Neural cell (in vitro differentiated cells): ENCODE measurements around the gene SYNRG. TPM values are rescaled to one million over a fixed set of nuclear protein-coding genes. Genes with fewer than 3 reads are reported as not detected.

Experiments
- H2AFZ ChIP-seq: fragments of 200-600, 300-800 bp; sonication (generic), shearing (Covaris generic); 2 replicates; pipeline ENCODE4 v1.6.0; 2014; ENCODE audit warnings: low read depth, mild to moderate bottlenecking, antibody characterized with exemption, low read length, moderate library complexity
- H3F3A ChIP-seq: fragments of 200-600 bp; shearing (Covaris generic); 2 replicates; pipeline ENCODE4 v1.6.1; 2016; ENCODE audit warnings: mild to moderate bottlenecking, moderate library complexity, mixed read lengths, antibody characterized with exemption, low read length; ENCODE audit not compliant: insufficient read depth, poor library complexity, severe bottlenecking
- H3K27ac ChIP-seq: fragments of 200-600, 300-800 bp; sonication (generic), shearing (Covaris generic); 2 replicates; pipeline ENCODE4 v1.5.1; 2014; ENCODE audit warnings: mild to moderate bottlenecking, low read length, moderate library complexity
- H3K27me3 ChIP-seq: fragments of 300-800, 200-600 bp; sonication (generic), shearing (Covaris generic); 2 replicates; pipeline ENCODE4 v1.6.0; 2014; ENCODE audit warnings: mild to moderate bottlenecking, low read depth, low read length, moderate library complexity; ENCODE audit not compliant: insufficient read depth
- H3K36me3 ChIP-seq: fragments of 300-800, 200-600 bp; sonication (generic), shearing (Covaris generic); 2 replicates; pipeline ENCODE4 v1.5.1; 2014; ENCODE audit warnings: mild to moderate bottlenecking, antibody characterized with exemption, low read length, moderate library complexity; ENCODE audit not compliant: insufficient read depth
- H3K4me2 ChIP-seq: fragments of 300-800, 200-600 bp; sonication (generic), shearing (Covaris generic); 2 replicates; pipeline ENCODE4 v1.6.0; 2014; ENCODE audit warnings: mild to moderate bottlenecking, low read length
- H3K4me3 ChIP-seq: fragments of 300-800, 200-600 bp; sonication (generic), shearing (Covaris generic); 2 replicates; pipeline ENCODE4 v1.5.1; 2014; ENCODE audit warnings: mild to moderate bottlenecking, low read length, moderate library complexity
- H3K79me2 ChIP-seq: fragments of 200-600 bp; shearing (Covaris generic); replicated peaks from 2 replicates; pipeline ENCODE4 v1.6.0; 2014; ENCODE audit warnings: mild to moderate bottlenecking, low read length, moderate library complexity; ENCODE audit not compliant: insufficient read depth
- H3K9ac ChIP-seq: fragments of 300-800, 200-600 bp; sonication (generic), shearing (Covaris generic); 2 replicates; pipeline ENCODE4 v1.6.1; 2016; ENCODE audit warnings: mild to moderate bottlenecking, low read length, mixed read lengths
- H3K9me2 ChIP-seq: fragments of 200-600 bp; shearing (Covaris generic); 2 replicates; pipeline ENCODE4 v1.6.1; 2016; ENCODE audit warnings: mild to moderate bottlenecking, low read length, mixed read lengths; ENCODE audit not compliant: insufficient read depth
- H3K9me3 ChIP-seq: fragments of 200-600, 300-800 bp; sonication (generic), shearing (Covaris generic); 2 replicates; pipeline ENCODE4 v1.6.1; 2016; ENCODE audit warnings: mild to moderate bottlenecking, mixed run types, low read length, moderate library complexity, mixed read lengths
- H4K20me1 ChIP-seq: fragments of 200-600 bp; shearing (Covaris generic); 2 replicates; pipeline ENCODE4 v1.6.1; 2016; ENCODE audit warnings: mild to moderate bottlenecking, mixed run types; ENCODE audit not compliant: insufficient read depth
- CTCF ChIP-seq: fragments of 450-650 bp; IDR thresholded peaks from 2 replicates; pipeline ENCODE4 v1.5.1; 2014; ENCODE audit warnings: antibody characterized with exemption, mild to moderate bottlenecking, moderate library complexity; ENCODE audit not compliant: poor library complexity, severe bottlenecking
- EP300 ChIP-seq: fragments of 450-650 bp; conservative IDR thresholded peaks from 2 replicates; pipeline ENCODE4 v1.6.1; 2014; ENCODE audit warnings: antibody characterized with exemption, mild to moderate bottlenecking, moderate library complexity; ENCODE audit not compliant: poor library complexity, severe bottlenecking
- EZH2 ChIP-seq: fragments of 200-600, 300-800 bp; shearing (Covaris generic), sonication (generic); IDR thresholded peaks from 2 replicates; pipeline ENCODE4 v1.6.1; 2014; ENCODE audit warnings: antibody characterized with exemption, low read length, borderline replicate concordance, mild to moderate bottlenecking; ENCODE audit not compliant: insufficient read depth, poor library complexity, severe bottlenecking
- MXI1 ChIP-seq: fragments of 450-650 bp; conservative IDR thresholded peaks from 2 replicates; pipeline ENCODE4 v1.6.1; 2014; ENCODE audit warnings: antibody characterized with exemption, mild to moderate bottlenecking; ENCODE audit not compliant: poor library complexity, severe bottlenecking
- POLR2AphosphoS5 ChIP-seq: IDR thresholded peaks from 2 replicates; pipeline ENCODE4 v1.6.1; 2012
- RAD21 ChIP-seq: fragments of 450-650 bp; conservative IDR thresholded peaks from 2 replicates; pipeline ENCODE4 v1.6.1; 2014; ENCODE audit warnings: antibody characterized with exemption, mild to moderate bottlenecking, moderate library complexity
- REST ChIP-seq: IDR thresholded peaks from 2 replicates; pipeline ENCODE4 v1.6.1; 2012; ENCODE audit warnings: borderline replicate concordance
- SMC3 ChIP-seq: fragments of 450-650 bp; conservative IDR thresholded peaks from 2 replicates; pipeline ENCODE4 v1.6.1; 2014; ENCODE audit warnings: antibody characterized with exemption, mild to moderate bottlenecking, moderate library complexity; ENCODE audit not compliant: poor library complexity
- TAF1 ChIP-seq: IDR thresholded peaks from 2 replicates; pipeline ENCODE4 v1.6.1; 2012; ENCODE audit warnings: low read depth
- polyA plus RNA-seq: library from polyadenylated mRNA; depleted of rRNA; stranded (reverse); fragments of >200 nt; gene quantifications from 2 replicates; pipeline ENCODE4 v1.2.3, GENCODE V29; 2014

Gene SYNRG
- polyA plus RNA-seq, 1 donor from 2014 or later, result 16.1 TPM

- peaks cover 2% of the 10 kb centered on the region for H3K79me2 ChIP-seq
Observed at GRCh38 chr17:37546302-37546701, 62.9 kb downstream of the SYNRG start.

GRCh38 chr17:37545486-37545885, 63.7 kb downstream of the SYNRG start:
- Histone ChIP-seq H4K20me1 (no peaks in the 10 kb centered on the region), H3F3A (no peaks in the 10 kb centered on the region), H3K27me3 (no peaks in the 10 kb centered on the region), H3K27ac (no peak overlapping the region), H3K4me2 (no peak overlapping the region), H3K79me2 (peaks cover 2% of the 10 kb centered on the region), H3K9me3 (no peaks in the 10 kb centered on the region), H3K36me3 (peaks cover 13% of the 10 kb centered on the region), H3K9me2 (no peaks in the 10 kb centered on the region), H3K4me3 (no peak overlapping the region), H2AFZ (no peak overlapping the region), H3K9ac (no peak overlapping the region)
- TF ChIP-seq CTCF, result no peak
- TF ChIP-seq REST, result no peak
- no peak for TF ChIP-seq SMC3
- TF ChIP-seq TAF1, result no peak
- no peak for TF ChIP-seq POLR2AphosphoS5
- no peak for TF ChIP-seq RAD21
- TF ChIP-seq MXI1, result no peak

More at GRCh38 chr17:37546302-37546701, 62.9 kb downstream of the SYNRG start:
- H3K27ac ChIP-seq, result no peak overlapping the region
- H3K4me3 ChIP-seq, result no peak overlapping the region
- no peak overlapping the region for H2AFZ ChIP-seq
- no peaks in the 10 kb centered on the region for H3F3A ChIP-seq
- peaks cover 13% of the 10 kb centered on the region for H3K36me3 ChIP-seq
- no peaks in the 10 kb centered on the region for H4K20me1 ChIP-seq
- TF ChIP-seq SMC3 (no peak), TAF1 (no peak), EZH2 (no peak), POLR2AphosphoS5 (no peak), MXI1 (no peak), CTCF (no peak), EP300 (no peak), RAD21 (no peak), REST (no peak)
- no peak overlapping the region for H3K4me2 ChIP-seq
- H3K9ac ChIP-seq, result no peak overlapping the region
- H3K9me3 ChIP-seq, result no peaks in the 10 kb centered on the region
- H3K27me3 ChIP-seq, result no peaks in the 10 kb centered on the region
- no peaks in the 10 kb centered on the region for H3K9me2 ChIP-seq
